Measurements from ENCODE around the gene OR1F1.

DNA sequence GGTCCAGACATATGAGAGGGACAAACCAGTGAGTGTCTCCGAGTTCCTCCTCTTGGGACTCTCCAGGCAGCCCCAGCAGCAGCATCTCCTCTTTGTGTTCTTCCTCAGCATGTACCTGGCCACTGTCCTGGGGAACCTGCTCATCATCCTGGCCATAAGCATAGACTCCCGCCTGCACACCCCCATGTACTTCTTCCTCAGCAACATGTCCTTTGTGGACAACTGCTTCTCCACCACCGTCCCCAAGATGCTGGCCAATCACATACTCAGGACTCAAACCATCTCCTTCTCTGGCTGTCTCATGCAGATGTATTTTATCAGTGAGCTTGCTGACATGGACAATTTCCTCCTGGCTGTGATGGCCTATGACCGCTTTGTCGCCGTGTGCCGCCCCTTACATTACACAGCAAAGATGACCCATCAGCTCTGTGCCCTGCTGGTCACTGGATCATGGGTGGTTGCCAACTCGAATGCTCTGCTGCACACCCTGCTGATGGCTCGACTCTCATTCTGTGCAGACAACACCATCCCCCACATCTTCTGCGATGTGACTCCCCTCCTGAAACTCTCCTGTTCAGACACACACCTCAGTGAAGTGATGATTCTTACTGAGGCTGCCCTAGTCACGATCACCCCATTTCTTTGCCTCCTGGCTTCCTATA is 27.7 kb downstream of the OR1F1 start:
- TF ChIP-seq, protein P1, sequence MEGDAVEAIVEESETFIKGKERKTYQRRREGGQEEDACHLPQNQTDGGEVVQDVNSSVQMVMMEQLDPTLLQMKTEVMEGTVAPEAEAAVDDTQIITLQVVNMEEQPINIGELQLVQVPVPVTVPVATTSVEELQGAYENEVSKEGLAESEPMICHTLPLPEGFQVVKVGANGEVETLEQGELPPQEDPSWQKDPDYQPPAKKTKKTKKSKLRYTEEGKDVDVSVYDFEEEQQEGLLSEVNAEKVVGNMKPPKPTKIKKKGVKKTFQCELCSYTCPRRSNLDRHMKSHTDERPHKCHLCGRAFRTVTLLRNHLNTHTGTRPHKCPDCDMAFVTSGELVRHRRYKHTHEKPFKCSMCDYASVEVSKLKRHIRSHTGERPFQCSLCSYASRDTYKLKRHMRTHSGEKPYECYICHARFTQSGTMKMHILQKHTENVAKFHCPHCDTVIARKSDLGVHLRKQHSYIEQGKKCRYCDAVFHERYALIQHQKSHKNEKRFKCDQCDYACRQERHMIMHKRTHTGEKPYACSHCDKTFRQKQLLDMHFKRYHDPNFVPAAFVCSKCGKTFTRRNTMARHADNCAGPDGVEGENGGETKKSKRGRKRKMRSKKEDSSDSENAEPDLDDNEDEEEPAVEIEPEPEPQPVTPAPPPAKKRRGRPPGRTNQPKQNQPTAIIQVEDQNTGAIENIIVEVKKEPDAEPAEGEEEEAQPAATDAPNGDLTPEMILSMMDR (IDR thresholded peaks at IDR 0.05): no peak
- no peak for TF ChIP-seq POLR2A (IDR thresholded peaks at IDR 0.05)

Measured in uterus (tissue), 2 donors.